Endothelial cell of umbilical vein (primary cell): ENCODE measurements around the gene SHISA8. TPM values are rescaled to one million over a fixed set of nuclear protein-coding genes. Genes with fewer than 3 reads are reported as not detected.

Experiments used
- BruUV-seq: library from RNA; stranded (reverse); fragments of 400-500 nt; replicated peaks from 2 replicates; lab custom pipeline; 2021; lab: Mats Ljungman, UMichigan
- CTCF ChIA-PET: fragments of 300-600, 350-600 bp; sonication (Branson Sonifier 250); formaldehyde crosslinking; loops from one replicate; lab custom pipeline; 2021; ENCODE audit warnings: antibody characterized with exemption, inconsistent platforms; lab: Charles Lee
- POLR2A ChIA-PET: fragments of 300-600, 350-600 bp; sonication (Branson Sonifier 250); formaldehyde crosslinking; loops from one replicate; lab custom pipeline; 2021; ENCODE audit warnings: antibody characterized with exemption, inconsistent platforms; lab: Charles Lee
- DNase-seq: peaks from one replicate; pipeline ENCODE4 v3.0.0-alpha.2; 2011; ENCODE audit warnings: low read depth, low spot score
- FAIRE-seq: peaks from 2 replicates; lab custom pipeline; 2011; peaks lifted over from hg19 to GRCh38; lab: Jason Lieb, UNC
- H2AFZ ChIP-seq: 2 replicates; pipeline ENCODE4 v1.6.0; 2012; ENCODE audit warnings: low read depth, low read length, control low read depth, inconsistent platforms
- H3K27ac ChIP-seq: 2 replicates; pipeline ENCODE4 v1.5.1; 2011; ENCODE audit warnings: low read depth, mild to moderate bottlenecking, control low read depth, low read length, moderate library complexity; ENCODE audit not compliant: insufficient read depth
- H3K27me3 ChIP-seq, 2 experiments: 2 replicates each; pipeline versions ENCODE4 v1.6.0 to v1.6.1; 2011; ENCODE audit warnings: low read length in 2 of 2, mixed read lengths in 1 of 2; ENCODE audit not compliant: control insufficient read depth in 2 of 2, insufficient read depth in 2 of 2
- H3K36me3 ChIP-seq, 2 experiments: 2 replicates in 1 of 2; 3 replicates in 1 of 2; pipeline ENCODE4 v1.5.1; 2011; ENCODE audit warnings: low read length in 2 of 2, mild to moderate bottlenecking in 1 of 2, moderate library complexity in 1 of 2; ENCODE audit not compliant: control insufficient read depth in 2 of 2, insufficient read depth in 2 of 2; ENCODE audit errors: extremely low read depth in 1 of 2
- H3K4me1 ChIP-seq: 3 replicates; pipeline ENCODE4 v1.5.1; 2011; ENCODE audit warnings: mild to moderate bottlenecking, low read length; ENCODE audit not compliant: control insufficient read depth, insufficient read depth; ENCODE audit errors: extremely low read depth
- H3K4me2 ChIP-seq: 2 replicates; pipeline ENCODE4 v1.6.1; 2011; ENCODE audit warnings: low read length, control low read depth, mixed read lengths; ENCODE audit not compliant: insufficient read depth
- H3K4me3 ChIP-seq, 3 experiments: fragments of 200-600 bp in 1 of 3; sonication (generic), shearing (Covaris generic) in 1 of 3; replicated peaks in 1 of 3; 2 replicates each; pipeline ENCODE4 v1.5.1; 2011 to 2016; ENCODE audit warnings: control low read depth in 3 of 3, low read length in 3 of 3, mild to moderate bottlenecking in 2 of 3, inconsistent platforms in 1 of 3, low read depth in 1 of 3, moderate library complexity in 1 of 3; ENCODE audit not compliant: insufficient read depth in 1 of 3
- H3K79me2 ChIP-seq: 2 replicates; pipeline ENCODE4 v1.6.0; 2012; ENCODE audit warnings: low read length, inconsistent platforms; ENCODE audit not compliant: control insufficient read depth, insufficient read depth
- H3K9ac ChIP-seq: replicated peaks from 2 replicates; pipeline ENCODE3; 2011; ENCODE audit warnings: low read length, control low read depth; ENCODE audit not compliant: insufficient read depth; ENCODE audit errors: extremely low read depth
- H3K9me1 ChIP-seq: replicated peaks from 3 replicates; pipeline ENCODE4 v1.6.0; 2011; ENCODE audit warnings: mild to moderate bottlenecking, low read length; ENCODE audit not compliant: control insufficient read depth, insufficient read depth; ENCODE audit errors: extremely low read depth
- H3K9me3 ChIP-seq: replicated peaks from 2 replicates; pipeline ENCODE4 v1.5.1; 2012; ENCODE audit warnings: low read length, inconsistent platforms; ENCODE audit not compliant: control insufficient read depth, insufficient read depth
- H4K20me1 ChIP-seq: replicated peaks from 2 replicates; pipeline ENCODE3; 2011; ENCODE audit warnings: mild to moderate bottlenecking, low read length; ENCODE audit not compliant: control insufficient read depth, insufficient read depth; ENCODE audit errors: extremely low read depth
- CTCF ChIP-seq, 2 donors: IDR thresholded peaks; 1 replicate in 1 of 2; 2 replicates in 1 of 2; pipeline ENCODE4 v1.5.1; 2011; ENCODE audit warnings: low read length in 2 of 2, mild to moderate bottlenecking in 2 of 2, moderate library complexity in 2 of 2, control low read depth in 1 of 2, inconsistent platforms in 1 of 2, low read depth in 1 of 2; ENCODE audit not compliant: insufficient read depth in 1 of 2; ENCODE audit errors: extremely low read depth in 1 of 2
- EZH2 ChIP-seq: IDR thresholded peaks from 2 replicates; pipeline ENCODE4 v1.6.1; 2012; ENCODE audit warnings: borderline replicate concordance, low read depth, mild to moderate bottlenecking, moderate library complexity, low read length, inconsistent platforms; ENCODE audit not compliant: severe bottlenecking
- FOS ChIP-seq: IDR thresholded peaks from 2 replicates; pipeline ENCODE4 v1.6.1; 2011; ENCODE audit warnings: mild to moderate bottlenecking, low read length, moderate library complexity, borderline replicate concordance; ENCODE audit not compliant: insufficient read depth
- GATA2 ChIP-seq: IDR thresholded peaks from 2 replicates; pipeline ENCODE4 v1.7.0; 2011; ENCODE audit warnings: low read depth, mild to moderate bottlenecking, moderate library complexity, mixed read lengths, low read length; ENCODE audit not compliant: insufficient read length, insufficient read depth
- JUN ChIP-seq: IDR thresholded peaks from 2 replicates; pipeline ENCODE4 v1.6.1; 2011; ENCODE audit warnings: borderline replicate concordance, low read depth; ENCODE audit not compliant: insufficient read length, insufficient read depth
- MAX ChIP-seq: IDR thresholded peaks from 2 replicates; pipeline ENCODE4 v1.6.1; 2011; ENCODE audit not compliant: insufficient read depth, insufficient read length
- MYC ChIP-seq: IDR thresholded peaks from one replicate; pipeline ENCODE4 v1.6.1; 2011; ENCODE audit warnings: mild to moderate bottlenecking, low read depth, low read length
- POLR2A ChIP-seq: IDR thresholded peaks from 2 replicates; pipeline ENCODE4 v1.6.1; 2012; ENCODE audit warnings: low read depth, mild to moderate bottlenecking, control low read depth, low read length
- POLR2AphosphoS5 ChIP-seq: IDR thresholded peaks from 2 replicates; pipeline ENCODE4 v1.6.1; 2012; ENCODE audit warnings: low read depth, mild to moderate bottlenecking, control low read depth, low read length, moderate library complexity; ENCODE audit not compliant: insufficient read depth
- dilution Hi-C: fragments of 300-500 bp; cut with MboI; formaldehyde crosslinking; loops from one replicate; pipeline ENCODE4 v1.15.0; 2019; ENCODE audit warnings: low sequenced_read_pairs; ENCODE audit not compliant: extremely low pct_ligation_motif_present
- intact Hi-C: fragments of 100-400 bp; cut with micrococcal nuclease; formaldehyde crosslinking; loops from one replicate; pipeline ENCODE4 v1.10.0; 2022
- polyA plus RNA-seq, 4 experiments: library from polyadenylated mRNA; depleted of rRNA in 3 of 4; stranded (reverse) in 3 of 4; unstranded in 1 of 4; fragments of >200 nt; gene quantifications; 2 replicates each; pipeline versions ENCODE4 v1.2.1 to v1.2.3, GENCODE V29; 2011 to 2012; ENCODE audit warnings: missing spikeins in 1 of 4
- total RNA-seq: library from RNA; stranded (reverse); gene quantifications from 2 replicates; pipeline ENCODE4 v1.2.3, GENCODE V29; 2021

SHISA8 gene
- total and polyA plus RNA-seq, 2 donors (not counting 3 experiments of a cell fraction or from before 2014, with no cell fraction given): not detected

- no TSS peak for BruUV-seq
These were observed 29.8 kb downstream of the SHISA8 start for GRCh38 chr22:41885116-41885515.

DNA sequence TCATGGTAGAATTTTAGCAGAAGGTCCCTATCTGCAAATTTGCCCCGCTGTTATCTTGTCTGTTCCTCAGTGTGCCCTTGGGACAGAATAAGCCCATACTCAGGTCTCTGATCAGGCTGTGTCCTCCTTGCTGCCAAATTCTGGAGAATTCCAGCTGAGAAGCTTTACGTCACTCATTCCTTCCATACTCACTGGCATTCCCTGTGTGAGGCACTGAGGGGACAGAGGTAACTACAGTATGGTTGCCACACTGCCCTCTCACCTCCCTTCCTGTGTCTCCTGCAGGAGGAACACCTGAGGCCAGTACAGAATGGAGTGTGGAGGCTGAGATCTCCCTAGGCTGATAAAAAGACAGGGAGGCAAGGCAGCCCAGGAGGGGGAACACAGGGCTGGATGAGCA lies 31.5 kb downstream of the SHISA8 start:
- intact Hi-C loops: no loop called here
- H3K36me3 ChIP-seq: peaks cover 49 to 60% of the 10 kb centered on the region in 2 experiments
- FAIRE-seq: no peak

More at GRCh38 chr22:41885116-41885515, 29.8 kb downstream of the SHISA8 start:
- intact Hi-C loops: no loop called here
- Histone ChIP-seq H3K36me3 (peaks cover 45 to 59% of the 10 kb centered on the region in 2 experiments), H3K9me1 (no peaks in the 10 kb centered on the region), H3K4me1 (no peaks in the 10 kb centered on the region), H3K4me3 (no peak overlapping the region), H3K79me2 (no peaks in the 10 kb centered on the region), H3K4me2 (no peak overlapping the region), H3K9ac (no peak overlapping the region), H3K27me3 (no peaks in the 10 kb centered on the region), H2AFZ (no peak overlapping the region), H3K27ac (no peak overlapping the region), H4K20me1 (no peaks in the 10 kb centered on the region), H3K9me3 (no peaks in the 10 kb centered on the region)
- CTCF ChIA-PET: interaction anchor here (0.9 to 1.4 kb wide), 5 partner anchors 15 to 138 kb away, joined by 3 to 5 read pairs (median 4); no protein-coding TSS in a partner anchor
- dilution Hi-C loops: no loop called here
- no peak for FAIRE-seq
- DNase-seq: no peak
- TF ChIP-seq MYC: no peak
- POLR2A ChIA-PET: no interaction called here

More for the DNA sequence above, 31.5 kb downstream of the SHISA8 start:
- Histone ChIP-seq H3K9ac (no peak overlapping the region), H3K4me3 (no peak overlapping the region), H3K4me2 (no peak overlapping the region), H3K4me1 (no peaks in the 10 kb centered on the region), H3K27me3 (no peaks in the 10 kb centered on the region), H3K9me3 (no peaks in the 10 kb centered on the region), H4K20me1 (no peaks in the 10 kb centered on the region), H3K27ac (no peak overlapping the region), H2AFZ (no peak overlapping the region), H3K79me2 (no peaks in the 10 kb centered on the region), H3K9me1 (no peaks in the 10 kb centered on the region)
- TF ChIP-seq FOS (no peak), POLR2AphosphoS5 (no peak), POLR2A (no peak), JUN (no peak), MAX (no peak), MYC (no peak), EZH2 (no peak), GATA2 (no peak), CTCF (IDR thresholded peaks at IDR 0.05; ENCODE audit: extremely low read depth in 1 of 2, insufficient read depth in 1 of 2, low read depth in 1 of 2, low read length in 2 of 2) (no peak)
- BruUV-seq: no TSS peak
- dilution Hi-C loops: no loop called here
- ChIA-PET POLR2A (no interaction called here), CTCF (interaction anchor here (0.9 to 2.9 kb wide), 3 partner anchors 12 to 216 kb away, joined by 3 to 8 read pairs (median 3); no protein-coding TSS in a partner anchor)
- DNase-seq: no peak
